C4-2B (cell line): ENCODE results near the gene KCNMA1.

Experiments
- CTCF ChIP-seq: fragments of 450-650 bp; conservative IDR thresholded peaks from 2 replicates; pipeline ENCODE4 v1.5.1; 2017; ENCODE audit warnings: mild to moderate bottlenecking
- ZFX ChIP-seq: fragments of 450-650 bp; IDR thresholded peaks from 2 replicates; pipeline ENCODE4 v1.6.1; 2017

DNA sequence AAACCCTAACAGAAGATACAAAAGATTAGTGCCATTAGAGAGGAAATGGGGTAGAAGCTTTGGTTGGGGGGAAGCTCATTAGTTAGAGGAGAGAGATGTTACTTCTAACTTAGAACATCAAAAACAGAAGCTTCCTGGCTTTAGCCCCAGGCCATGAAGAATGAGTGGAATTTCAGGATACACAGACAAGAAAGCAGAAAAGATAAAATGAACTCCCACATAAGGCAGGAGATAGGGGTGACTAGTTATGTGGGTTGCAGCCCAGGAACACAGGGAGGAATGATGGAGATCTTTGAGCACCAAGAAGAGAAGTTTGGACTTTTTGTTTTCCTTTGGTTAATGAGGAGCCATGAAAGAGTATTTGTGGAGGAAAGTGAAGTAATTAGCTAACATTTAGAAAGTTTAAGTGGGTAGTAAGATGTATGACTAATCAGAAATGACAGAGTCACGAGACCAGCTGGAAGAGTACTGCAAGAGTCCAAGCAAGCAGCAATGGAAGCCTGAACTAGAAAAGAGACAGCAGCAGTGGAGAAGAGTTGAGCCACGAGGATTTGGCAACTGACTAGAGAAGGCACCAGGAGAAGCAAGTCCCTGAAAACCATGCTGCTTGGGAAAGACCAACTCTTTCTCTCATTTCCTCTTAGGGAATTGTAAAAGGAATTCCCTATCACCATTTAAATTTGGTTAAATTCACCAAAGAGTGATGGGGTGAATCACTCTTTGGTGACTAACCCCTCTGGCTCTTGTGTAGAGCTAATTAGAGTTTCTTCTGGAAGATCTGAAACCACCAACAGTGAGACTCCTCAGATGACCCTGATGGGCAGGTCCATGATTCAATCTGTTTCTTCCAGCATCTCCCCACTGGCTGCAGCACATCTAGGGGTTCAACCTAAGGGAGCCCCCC lies 131.9 kb downstream of the KCNMA1 start:
- TF ChIP-seq ZFX, result no peak
- no peak for TF ChIP-seq CTCF
